Cardiac fibroblast (primary cell): ENCODE measurements around the gene SCFD2.

ENCODE experiments used
- DNase-seq, 2 donors: peaks; one replicate each; pipeline versions ENCODE4 v3.0.0 to v3.0.0-alpha.2; 2010; ENCODE audit warnings: low read depth in 2 of 2
- H3K4me3 ChIP-seq, 2 donors: replicated peaks in 1 of 2; 1 replicate in 1 of 2; 2 replicates in 1 of 2; pipeline ENCODE4 v1.5.1; 2011; ENCODE audit warnings: low read depth in 2 of 2, low read length in 2 of 2, mild to moderate bottlenecking in 2 of 2, moderate library complexity in 1 of 2
- TF ChIP-seq, protein P1 (sequence below): IDR thresholded peaks from one replicate; pipeline ENCODE4 v1.5.1; 2011; ENCODE audit warnings: low read depth, mild to moderate bottlenecking, low read length, inconsistent platforms

Gene SCFD2

DNA sequence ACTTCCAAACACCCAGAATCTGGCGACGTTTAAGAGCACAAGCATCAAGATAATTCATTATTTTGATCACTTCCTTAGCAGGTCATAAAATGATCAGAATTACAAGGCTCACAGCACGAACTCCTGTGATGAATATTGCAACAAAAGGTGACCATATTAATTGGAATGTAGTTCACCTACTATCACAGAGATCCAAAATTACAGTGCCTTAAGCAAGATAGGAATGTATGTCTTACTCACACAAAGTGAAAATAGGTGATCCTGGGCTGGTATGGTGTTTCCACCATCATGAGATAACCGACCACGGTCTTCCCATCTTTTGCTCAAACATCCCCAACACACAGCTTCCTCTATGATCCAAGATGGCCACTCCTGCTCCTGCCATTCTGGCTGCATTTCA, 131.2 kb downstream of the SCFD2 start:
- DNase-seq, result no peak
- no peak overlapping the region for H3K4me3 ChIP-seq
- TF ChIP-seq, protein P1, sequence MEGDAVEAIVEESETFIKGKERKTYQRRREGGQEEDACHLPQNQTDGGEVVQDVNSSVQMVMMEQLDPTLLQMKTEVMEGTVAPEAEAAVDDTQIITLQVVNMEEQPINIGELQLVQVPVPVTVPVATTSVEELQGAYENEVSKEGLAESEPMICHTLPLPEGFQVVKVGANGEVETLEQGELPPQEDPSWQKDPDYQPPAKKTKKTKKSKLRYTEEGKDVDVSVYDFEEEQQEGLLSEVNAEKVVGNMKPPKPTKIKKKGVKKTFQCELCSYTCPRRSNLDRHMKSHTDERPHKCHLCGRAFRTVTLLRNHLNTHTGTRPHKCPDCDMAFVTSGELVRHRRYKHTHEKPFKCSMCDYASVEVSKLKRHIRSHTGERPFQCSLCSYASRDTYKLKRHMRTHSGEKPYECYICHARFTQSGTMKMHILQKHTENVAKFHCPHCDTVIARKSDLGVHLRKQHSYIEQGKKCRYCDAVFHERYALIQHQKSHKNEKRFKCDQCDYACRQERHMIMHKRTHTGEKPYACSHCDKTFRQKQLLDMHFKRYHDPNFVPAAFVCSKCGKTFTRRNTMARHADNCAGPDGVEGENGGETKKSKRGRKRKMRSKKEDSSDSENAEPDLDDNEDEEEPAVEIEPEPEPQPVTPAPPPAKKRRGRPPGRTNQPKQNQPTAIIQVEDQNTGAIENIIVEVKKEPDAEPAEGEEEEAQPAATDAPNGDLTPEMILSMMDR, result no peak

DNA sequence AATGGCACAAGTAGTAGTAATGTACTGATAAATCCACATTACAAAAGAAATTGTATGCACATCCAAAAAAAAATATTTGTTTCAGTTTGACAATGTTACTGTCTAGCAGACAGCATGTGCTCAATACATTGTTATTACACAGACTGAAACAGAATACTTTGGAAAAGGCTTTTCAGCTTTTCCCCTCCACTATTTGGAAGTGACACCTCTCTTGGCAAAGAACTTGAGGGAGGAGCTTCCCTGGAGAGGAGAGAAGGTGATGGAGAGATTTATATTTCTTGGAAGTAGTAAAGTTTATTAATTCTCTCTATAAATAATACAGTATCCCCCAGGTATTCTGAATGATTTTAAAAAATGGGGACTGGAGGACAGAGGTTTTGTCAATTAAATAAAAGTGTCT, 131.8 kb downstream of the SCFD2 start:
- TF ChIP-seq, protein P1, result no peak
- DNase-seq, result no peak
- no peak overlapping the region for H3K4me3 ChIP-seq

DNA sequence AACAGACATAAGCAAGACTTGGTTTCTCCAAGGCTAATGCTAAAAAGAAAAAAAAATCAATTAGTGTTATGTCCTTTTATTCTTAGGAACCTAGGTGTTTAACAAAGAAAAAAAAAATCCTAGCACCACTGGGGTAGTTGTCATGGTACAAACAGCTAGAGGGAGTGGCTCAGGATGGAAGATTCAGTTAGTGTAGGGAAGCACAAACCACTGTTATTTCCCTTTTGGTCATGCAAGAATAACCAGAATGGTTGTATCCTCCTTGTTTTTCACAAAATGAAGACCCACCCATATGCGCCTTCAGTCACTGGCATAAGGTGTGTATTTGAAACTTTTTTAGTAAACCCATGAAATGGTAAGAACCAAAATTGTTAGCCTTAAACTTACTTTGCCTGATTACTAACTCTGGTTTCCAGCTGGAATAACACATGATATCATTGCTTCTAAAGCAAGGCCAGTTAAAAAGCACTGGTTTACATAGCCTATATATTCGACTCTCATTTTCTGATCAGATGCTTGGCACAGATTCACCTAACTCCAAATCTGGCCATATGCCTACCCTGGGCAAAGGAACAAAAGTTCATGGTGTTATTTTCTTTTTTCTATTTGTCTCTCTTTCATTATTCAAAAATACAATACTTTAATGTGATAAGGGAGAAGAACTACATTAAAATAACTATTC, 132.6 kb downstream of the SCFD2 start:
- DNase-seq, result peak; percentile 31 to 41
- TF ChIP-seq, protein P1, result no peak
- H3K4me3 ChIP-seq, result no peak overlapping the region

DNA sequence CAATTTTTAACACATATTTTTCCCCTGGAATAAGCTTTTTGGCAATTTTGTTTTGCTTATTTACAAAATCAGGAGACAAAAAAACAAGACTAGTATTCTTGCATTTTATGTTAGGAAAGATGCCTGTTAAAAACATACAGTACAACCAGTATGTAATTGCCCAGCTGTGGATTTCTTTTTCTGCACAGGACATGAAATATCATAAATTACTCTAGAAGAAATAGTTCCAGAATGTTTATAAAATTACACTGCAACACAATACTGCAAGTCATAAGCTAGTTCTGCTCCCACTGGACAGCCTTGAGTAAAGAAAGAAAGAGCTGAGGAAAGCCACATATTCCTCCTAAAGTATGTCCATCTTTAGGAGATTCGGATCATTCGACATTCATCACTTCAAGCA, 133.5 kb downstream of the SCFD2 start:
- no peak for DNase-seq
- no peak overlapping the region for H3K4me3 ChIP-seq
- TF ChIP-seq, protein P1, result no peak

DNA sequence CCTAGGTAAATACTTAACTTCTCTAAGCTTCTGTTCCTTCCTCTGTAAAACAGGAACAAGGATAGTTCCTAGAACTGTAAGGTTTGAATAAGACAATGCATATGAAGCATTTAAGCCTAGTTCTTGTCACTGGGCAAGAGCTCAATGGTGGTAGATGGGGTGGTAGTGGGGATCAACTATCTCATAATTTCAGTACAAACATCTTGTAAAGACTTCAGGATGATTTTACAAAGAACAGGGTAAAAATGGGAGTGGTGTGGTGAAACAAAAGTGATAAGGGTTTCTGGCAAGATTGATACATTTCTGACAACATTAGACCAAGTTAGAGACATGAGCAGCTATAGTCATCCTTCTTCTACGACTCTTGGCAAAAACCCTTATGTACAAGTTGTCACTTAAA, 137.8 kb downstream of the SCFD2 start:
- no peak for DNase-seq
- no peak overlapping the region for H3K4me3 ChIP-seq
- TF ChIP-seq, protein P1, result no peak

DNA sequence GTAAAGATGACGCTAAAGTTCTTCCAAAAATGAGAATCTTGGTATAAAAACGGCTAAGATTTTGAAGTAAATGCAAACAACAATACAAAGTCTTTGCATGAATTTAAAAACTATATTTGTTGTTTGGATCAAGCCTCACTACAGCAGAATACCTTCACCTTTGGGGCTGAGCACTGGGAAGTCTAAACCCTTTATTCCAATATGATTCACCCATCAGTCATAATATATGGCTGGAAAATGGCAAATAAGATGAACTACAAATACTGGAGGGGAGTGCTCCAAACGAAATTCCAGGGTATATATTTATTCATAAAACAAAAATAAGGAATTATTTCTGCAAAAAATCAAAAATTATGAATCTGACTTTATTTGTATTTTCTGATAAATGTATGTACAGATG, 138.4 kb downstream of the SCFD2 start:
- TF ChIP-seq, protein P1, result no peak
- DNase-seq, result no peak

More for the DNA sequence above, 138.4 kb downstream of the SCFD2 start:
- no peak overlapping the region for H3K4me3 ChIP-seq
